Loucy (cell line): Measurements from ENCODE around the gene CUL1.

Source experiments
- H2AFZ ChIP-seq: fragments of 200-600 bp; sonication (generic); 2 replicates; pipeline ENCODE4 v1.6.0; 2016; ENCODE audit warnings: antibody characterized with exemption, mild to moderate bottlenecking, low read length, moderate library complexity
- H3F3A ChIP-seq: fragments of 200-600 bp; 2 replicates; pipeline ENCODE4 v1.6.0; 2016; ENCODE audit warnings: antibody characterized with exemption, low read depth, mild to moderate bottlenecking
- H3K27me3 ChIP-seq: fragments of 200-600 bp; sonication (generic); 2 replicates; pipeline ENCODE4 v1.6.1; 2014; ENCODE audit warnings: low read length, mild to moderate bottlenecking; ENCODE audit not compliant: insufficient read depth, poor library complexity, severe bottlenecking
- H3K36me3 ChIP-seq: fragments of 200-600 bp; sonication (generic); 2 replicates; pipeline ENCODE4 v1.6.1; 2016; ENCODE audit warnings: low read length; ENCODE audit not compliant: insufficient read depth
- H3K4me1 ChIP-seq: fragments of 200-600 bp; sonication (generic); 2 replicates; pipeline ENCODE4 v1.5.1; 2014; ENCODE audit warnings: low read length, mild to moderate bottlenecking; ENCODE audit not compliant: insufficient read depth, poor library complexity, severe bottlenecking
- H3K4me2 ChIP-seq: fragments of 200-600 bp; sonication (generic); 2 replicates; pipeline ENCODE4 v1.6.0; 2014; ENCODE audit warnings: antibody characterized with exemption, low read length, low read depth, mild to moderate bottlenecking; ENCODE audit not compliant: poor library complexity, severe bottlenecking
- H3K4me3 ChIP-seq: fragments of 200-600 bp; sonication (generic); 2 replicates; pipeline ENCODE4 v1.5.1; 2014; ENCODE audit warnings: low read length, mild to moderate bottlenecking, mixed read lengths; ENCODE audit not compliant: poor library complexity, severe bottlenecking
- H3K79me2 ChIP-seq: fragments of 200-600 bp; sonication (generic); 2 replicates; pipeline ENCODE4 v1.6.1; 2014; ENCODE audit warnings: low read length; ENCODE audit not compliant: insufficient read depth
- H3K9ac ChIP-seq: fragments of 200-600 bp; sonication (generic); 2 replicates; pipeline ENCODE4 v1.6.0; 2014; ENCODE audit warnings: mild to moderate bottlenecking, low read depth, low read length, moderate library complexity; ENCODE audit not compliant: poor library complexity, severe bottlenecking
- H3K9me2 ChIP-seq: fragments of 200-600 bp; sonication (generic); replicated peaks from 2 replicates; pipeline ENCODE4 v1.6.1; 2016; ENCODE audit warnings: low read depth, low read length, mixed read lengths
- H3K9me3 ChIP-seq: fragments of 200-600 bp; sonication (generic); 2 replicates; pipeline ENCODE4 v1.6.1; 2014; ENCODE audit warnings: mild to moderate bottlenecking, antibody characterized with exemption, low read length, low read depth; ENCODE audit not compliant: insufficient read depth
- H4K20me1 ChIP-seq: fragments of 200-600 bp; sonication (generic); 2 replicates; pipeline ENCODE4 v1.6.0; 2014; ENCODE audit warnings: antibody characterized with exemption, low read length, mild to moderate bottlenecking; ENCODE audit not compliant: insufficient read depth, poor library complexity, severe bottlenecking
- CTCF ChIP-seq: fragments of 200-600 bp; sonication (generic); conservative IDR thresholded peaks from 2 replicates; pipeline ENCODE4 v1.5.1; 2014; ENCODE audit warnings: mild to moderate bottlenecking, antibody characterized with exemption, low read length
- EZH2phosphoT487 ChIP-seq: fragments of 200-600 bp; IDR thresholded peaks from 2 replicates; pipeline ENCODE4 v1.6.1; 2018; ENCODE audit warnings: antibody characterized with exemption, mild to moderate bottlenecking, moderate library complexity, borderline replicate concordance

The CUL1 gene

GRCh38 chr7:148782757-148783456 lies 84.2 kb downstream of the CUL1 start:
- H3K36me3 ChIP-seq, result peaks cover 19% of the 10 kb centered on the region; the same call in 1 of the 2 replicates

GRCh38 chr7:148783801-148784527 lies 85.3 kb downstream of the CUL1 start:
- H3K4me2 ChIP-seq, result no peak overlapping the region
- H3K9me2 ChIP-seq, result no peaks in the 10 kb centered on the region
- H3K9ac ChIP-seq, result no peak overlapping the region
- no peaks in the 10 kb centered on the region for H3K9me3 ChIP-seq
- H3K36me3 ChIP-seq, result peaks cover 25% of the 10 kb centered on the region; the same call in 1 of the 2 replicates
- no peak overlapping the region for H3K4me3 ChIP-seq
- no peaks in the 10 kb centered on the region for H3F3A ChIP-seq
- H3K79me2 ChIP-seq, result no peaks in the 10 kb centered on the region
- no peaks in the 10 kb centered on the region for H3K27me3 ChIP-seq
- no peaks in the 10 kb centered on the region for H3K4me1 ChIP-seq
- H4K20me1 ChIP-seq, result no peaks in the 10 kb centered on the region
- no peak overlapping the region for H2AFZ ChIP-seq
- TF ChIP-seq EZH2phosphoT487, result no peak
- no peak for TF ChIP-seq CTCF

More at GRCh38 chr7:148782757-148783456, 84.2 kb downstream of the CUL1 start:
- Histone ChIP-seq H3F3A (no peaks in the 10 kb centered on the region), H3K4me1 (no peaks in the 10 kb centered on the region), H3K27me3 (no peaks in the 10 kb centered on the region), H3K9me2 (no peaks in the 10 kb centered on the region), H4K20me1 (no peaks in the 10 kb centered on the region), H3K9me3 (no peaks in the 10 kb centered on the region), H3K79me2 (no peaks in the 10 kb centered on the region), H2AFZ (no peak overlapping the region), H3K9ac (no peak overlapping the region), H3K4me2 (no peak overlapping the region), H3K4me3 (no peak overlapping the region)
- TF ChIP-seq EZH2phosphoT487, result no peak
- no peak for TF ChIP-seq CTCF

GRCh38 chr7:148787571-148788295 lies 89.0 kb downstream of the CUL1 start:
- Histone ChIP-seq H3K9ac (no peak overlapping the region), H3K9me3 (no peaks in the 10 kb centered on the region), H3K27me3 (no peaks in the 10 kb centered on the region), H2AFZ (no peak overlapping the region), H3K36me3 (peaks cover 54% of the 10 kb centered on the region; the same call in 1 of the 2 replicates), H3K4me3 (no peak overlapping the region), H3F3A (no peaks in the 10 kb centered on the region), H4K20me1 (no peaks in the 10 kb centered on the region), H3K79me2 (no peaks in the 10 kb centered on the region), H3K9me2 (no peaks in the 10 kb centered on the region), H3K4me2 (no peak overlapping the region), H3K4me1 (no peaks in the 10 kb centered on the region)
- TF ChIP-seq CTCF (no peak), EZH2phosphoT487 (no peak)
